HepG2 (cell line): ENCODE measurements around the gene HBG1. TPM values are rescaled to one million over a fixed set of nuclear protein-coding genes. Genes with fewer than 3 reads are reported as not detected.

Experiments used
- ATAC-seq: fragments of 200-7000 bp; cut with Tn5 transposase; 3 replicates; pipeline ENCODE4 v1.9.1; 2020; ENCODE audit warnings: mild to moderate bottlenecking, moderate library complexity
- BruUV-seq: library from RNA; stranded (reverse); fragments of 400-500 nt; replicated peaks from 2 replicates; lab custom pipeline; 2021; lab: Mats Ljungman, UMichigan
- CTCF ChIA-PET: fragments of 300-600 bp; formaldehyde crosslinking; extraction: SDS; loops from one replicate; lab custom pipeline; 2021; ENCODE audit warnings: low total read pairs, inconsistent platforms, low intra/inter-chr PET ratio; lab: Yijun Ruan, JAX
- POLR2A ChIA-PET: fragments of 350-600 bp; sonication (Branson Sonifier 250); formaldehyde crosslinking; loops from one replicate; lab custom pipeline; 2020; ENCODE audit warnings: antibody characterized with exemption, inconsistent platforms; lab: Yijun Ruan, JAX
- DNase-seq: peaks from one replicate; pipeline ENCODE4 v3.0.0-alpha.2; 2015; ENCODE audit warnings: low spot score
- FAIRE-seq: peaks from 3 replicates; lab custom pipeline; 2011; peaks lifted over from hg19 to GRCh38; lab: Jason Lieb, UNC
- H2AFZ ChIP-seq: one replicate; pipeline ENCODE4 v1.6.1; 2011; ENCODE audit warnings: low read length, inconsistent platforms
- H3K27ac ChIP-seq: fragments of 300-600 bp; 3 replicates; pipeline ENCODE4 v1.8.0; 2011; ENCODE audit warnings: mixed run types, mild to moderate bottlenecking, mixed read lengths, low read length, inconsistent platforms; ENCODE audit not compliant: insufficient read depth; ENCODE audit errors: extremely low read length
- H3K27me3 ChIP-seq, 2 experiments: fragments of 200-600 bp in 1 of 2; 2 replicates in 1 of 2; 3 replicates in 1 of 2; pipeline versions ENCODE4 v1.6.0 to v1.8.0; 2011; ENCODE audit warnings: low read length in 2 of 2, mild to moderate bottlenecking in 2 of 2, moderate library complexity in 2 of 2, inconsistent platforms in 1 of 2; ENCODE audit not compliant: insufficient read depth in 2 of 2, control insufficient read depth in 1 of 2
- H3K36me3 ChIP-seq, 2 experiments: fragments of 200-600 bp in 1 of 2; replicated peaks in 1 of 2; 2 replicates in 1 of 2; 3 replicates in 1 of 2; pipeline versions ENCODE4 v1.5.1 to v1.8.0; 2011; ENCODE audit warnings: low read length in 2 of 2, inconsistent platforms in 1 of 2; ENCODE audit not compliant: insufficient read depth in 2 of 2, control insufficient read depth in 1 of 2
- H3K4me1 ChIP-seq: 2 replicates; pipeline ENCODE4 v1.5.1; 2012; ENCODE audit warnings: low read length, inconsistent platforms; ENCODE audit not compliant: insufficient read depth
- H3K4me2 ChIP-seq: 2 replicates; pipeline ENCODE4 v1.6.0; 2011; ENCODE audit warnings: low read depth, low read length, inconsistent platforms
- H3K4me3 ChIP-seq, 3 experiments: fragments of 200-600 bp in 1 of 3; sonication (generic), shearing (Covaris generic) in 1 of 3; replicated peaks in 1 of 3; 2 replicates each; pipeline ENCODE4 v1.5.1; 2011 to 2016; ENCODE audit warnings: low read length in 3 of 3, inconsistent platforms in 2 of 3, low read depth in 2 of 3, mild to moderate bottlenecking in 2 of 3, control low read depth in 1 of 3, mixed read lengths in 1 of 3; ENCODE audit not compliant: insufficient read depth in 1 of 3
- H3K79me2 ChIP-seq: one replicate; pipeline ENCODE4 v1.6.1; 2011; ENCODE audit warnings: low read length, inconsistent platforms; ENCODE audit not compliant: insufficient read depth
- H3K9ac ChIP-seq: 2 replicates; pipeline ENCODE4 v1.6.0; 2011; ENCODE audit warnings: mild to moderate bottlenecking, low read depth, low read length, inconsistent platforms; ENCODE audit not compliant: insufficient read depth
- H3K9me3 ChIP-seq: 2 replicates; pipeline ENCODE4 v1.5.1; 2012; ENCODE audit warnings: mild to moderate bottlenecking, low read length
- H4K20me1 ChIP-seq: 2 replicates; pipeline ENCODE4 v1.6.0; 2011; ENCODE audit warnings: inconsistent platforms, mild to moderate bottlenecking, low read length, moderate library complexity; ENCODE audit not compliant: insufficient read depth
- CC2D1A ChIP-seq: sonication (generic); formaldehyde crosslinking; IDR thresholded peaks from 2 replicates; pipeline ENCODE4 v1.8.1; 2023; ENCODE audit warnings: mild to moderate bottlenecking, missing genetic modification reagents
- FOXK2 ChIP-seq: fragments of 450-650 bp; IDR thresholded peaks from 2 replicates; pipeline ENCODE4 v1.6.1; 2016
- HCFC1 ChIP-seq: fragments of 150-350 bp; IDR thresholded peaks from 2 replicates; pipeline ENCODE4 v1.6.1; 2014; ENCODE audit warnings: low read depth, low read length
- KDM6A ChIP-seq: IDR thresholded peaks from 2 replicates; pipeline ENCODE4 v1.6.1; 2016; ENCODE audit warnings: low read depth
- NRL ChIP-seq: sonication (generic); formaldehyde crosslinking; IDR thresholded peaks from 2 replicates; pipeline ENCODE4 v1.5.0; 2020; ENCODE audit warnings: missing genetic modification reagents, mild to moderate bottlenecking, moderate library complexity, borderline replicate concordance
- SNRNP70 ChIP-seq: fragments of 200-400 bp; formaldehyde crosslinking; IDR thresholded peaks from 2 replicates; pipeline ENCODE4 v1.6.1; 2017; ENCODE audit warnings: mild to moderate bottlenecking, low read depth, low read length, moderate library complexity
- ZNF614 ChIP-seq: IDR thresholded peaks from 2 replicates; pipeline ENCODE4 v1.6.1; 2018; ENCODE audit warnings: missing biosample characterization, missing genetic modification reagents, inconsistent platforms, borderline replicate concordance
- ZNF713 ChIP-seq: sonication (generic); formaldehyde crosslinking; IDR thresholded peaks from 2 replicates; pipeline ENCODE4 v1.4.0; 2020; ENCODE audit warnings: mild to moderate bottlenecking, missing genetic modification reagents
- ZNF816 ChIP-seq: sonication (generic); formaldehyde crosslinking; IDR thresholded peaks from 2 replicates; pipeline ENCODE4 v1.8.0; 2022; ENCODE audit warnings: missing genetic modification reagents, mild to moderate bottlenecking, borderline replicate concordance
- in situ Hi-C: cut with HindIII; loops from 2 replicates; pipeline ENCODE4 v1.10.0; 2017; ENCODE audit warnings: low pct_unique_long_range_greater_than_20kb; ENCODE audit not compliant: extremely low pct_ligation_motif_present
- intact Hi-C: fragments of 100-400 bp; cut with micrococcal nuclease; formaldehyde crosslinking; loops from one replicate; pipeline ENCODE4 v1.10.0; 2022; ENCODE audit not compliant: unreplicated experiment
- polyA plus RNA-seq, 8 experiments: library from polyadenylated mRNA; depleted of rRNA in 3 of 8; stranded (reverse) in 7 of 8; unstranded in 1 of 8; fragments of >200 nt; fragmentation: Illumina TruSeq in 4 of 8; extraction: Trizol in 4 of 8; gene quantifications; 2 replicates each; pipeline versions ENCODE4 v1.2.1 to v1.2.3, GENCODE V29; 2011 to 2016; ENCODE audit warnings: low read depth in 4 of 8, missing spikeins in 1 of 8, mixed read lengths in 1 of 8; ENCODE audit not compliant: insufficient read depth in 1 of 8
- total RNA-seq, 5 experiments: library from RNA; depleted of rRNA; stranded (reverse); fragments of >200 nt; fragmentation: Illumina TruSeq; extraction: Trizol; gene quantifications; 2 replicates each; pipeline ENCODE4 v1.2.3, GENCODE V29; 2016; ENCODE audit warnings: low read depth in 1 of 5
- TF ChIP-seq, protein P1 (sequence below): sonication (generic); formaldehyde crosslinking; IDR thresholded peaks from 2 replicates; pipeline ENCODE4 v1.4.0; 2020; ENCODE audit warnings: missing genetic modification reagents

HBG1 gene
- total and polyA plus RNA-seq, 2 of the 13 experiments (the other 11 are each of a cell fraction or from before 2014, with no cell fraction given) = not detected

GRCh38 chr11:5289696-5290095, 40.0 kb upstream of the HBG1 start:
- H2AFZ ChIP-seq = no peak overlapping the region
- ChIA-PET CTCF (interaction anchor here (1.9 kb wide), 1 partner anchor 165 kb away, joined by 6 read pairs; no protein-coding TSS in a partner anchor), POLR2A (no interaction called here)
- H3K27me3 ChIP-seq = no peaks in the 10 kb centered on the region
- BruUV-seq = no TSS peak
- no peaks in the 10 kb centered on the region for H3K79me2 ChIP-seq
- TF ChIP-seq, protein P1, sequence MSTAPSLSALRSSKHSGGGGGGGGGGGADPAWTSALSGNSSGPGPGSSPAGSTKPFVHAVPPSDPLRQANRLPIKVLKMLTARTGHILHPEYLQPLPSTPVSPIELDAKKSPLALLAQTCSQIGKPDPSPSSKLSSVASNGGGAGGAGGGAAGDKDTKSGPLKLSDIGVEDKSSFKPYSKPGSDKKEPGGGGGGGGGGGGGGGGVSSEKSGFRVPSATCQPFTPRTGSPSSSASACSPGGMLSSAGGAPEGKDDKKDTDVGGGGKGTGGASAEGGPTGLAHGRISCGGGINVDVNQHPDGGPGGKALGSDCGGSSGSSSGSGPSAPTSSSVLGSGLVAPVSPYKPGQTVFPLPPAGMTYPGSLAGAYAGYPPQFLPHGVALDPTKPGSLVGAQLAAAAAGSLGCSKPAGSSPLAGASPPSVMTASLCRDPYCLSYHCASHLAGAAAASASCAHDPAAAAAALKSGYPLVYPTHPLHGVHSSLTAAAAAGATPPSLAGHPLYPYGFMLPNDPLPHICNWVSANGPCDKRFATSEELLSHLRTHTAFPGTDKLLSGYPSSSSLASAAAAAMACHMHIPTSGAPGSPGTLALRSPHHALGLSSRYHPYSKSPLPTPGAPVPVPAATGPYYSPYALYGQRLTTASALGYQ = no peak
- no peak for TF ChIP-seq ZNF816 (CRISPR knock-in tag)
- TF ChIP-seq FOXK2 = no peak
- TF ChIP-seq SNRNP70 = no peak
- TF ChIP-seq NRL (CRISPR knock-in tag) = no peak
- TF ChIP-seq CC2D1A (CRISPR knock-in tag) = no peak
- no peak for TF ChIP-seq KDM6A (CRISPR knock-in tag)
- TF ChIP-seq ZNF614 (CRISPR knock-in tag) = no peak
- no peak for TF ChIP-seq ZNF713 (CRISPR knock-in tag)
- no peak for TF ChIP-seq HCFC1
- TF ChIP-seq, all 625 proteins: peak for 0
- no peak overlapping the region for H3K27ac ChIP-seq
- no peaks in the 10 kb centered on the region for H3K9me3 ChIP-seq
- intact Hi-C loops = no loop called here
- no peaks in the 10 kb centered on the region for H4K20me1 ChIP-seq
- DNase-seq (no peak), FAIRE-seq (no peak), ATAC-seq (no peak)
- no peaks in the 10 kb centered on the region for H3K4me1 ChIP-seq
- no peak overlapping the region for H3K4me3 ChIP-seq
- no peak overlapping the region for H3K4me2 ChIP-seq
- no peak overlapping the region for H3K9ac ChIP-seq
- in situ Hi-C loops = no loop called here
- no peaks in the 10 kb centered on the region for H3K36me3 ChIP-seq
